Measurements from ENCODE around the gene CYP2R1.

The CYP2R1 gene

GRCh38 chr11:14892036-14892556 is at the start of gene CYP2R1:
CYP2R1 (minus strand) TSS chr11:14892231; CDS start chr11:14892205, 26 bp downstream.
- DNase-seq (ENCODE audit: low read depth in 2 of 2), result peak; percentile 85 to 87

GRCh38 chr11:14938936-14939335 is 46.9 kb upstream of the CYP2R1 start:
- DNase-seq (ENCODE audit: low read depth in 2 of 2), result no peak

- no peak for DNase-seq (ENCODE audit: low read depth in 2 of 2)
Measured at GRCh38 chr11:14934641-14935351, 42.8 kb upstream of the CYP2R1 start.

GRCh38 chr11:14932447-14932846 is 40.4 kb upstream of the CYP2R1 start:
- DNase-seq (ENCODE audit: low read depth in 2 of 2), result no peak

GRCh38 chr11:14930369-14930768 is 38.3 kb upstream of the CYP2R1 start:
- DNase-seq (ENCODE audit: low read depth in 2 of 2), result no peak

- no peak for DNase-seq (ENCODE audit: low read depth in 2 of 2)
Measured at GRCh38 chr11:14927146-14927545, 35.1 kb upstream of the CYP2R1 start.

GRCh38 chr11:14924318-14924717 is 32.3 kb upstream of the CYP2R1 start:
- DNase-seq (ENCODE audit: low read depth in 2 of 2), result no peak

- no peak for DNase-seq (ENCODE audit: low read depth in 2 of 2)
Measured at GRCh38 chr11:14916403-14916802, 24.4 kb upstream of the CYP2R1 start.

GRCh38 chr11:14914536-14914935 is 22.5 kb upstream of the CYP2R1 start:
- no peak for DNase-seq (ENCODE audit: low read depth in 2 of 2)

- peak in 1 of 2 donors; percentile 31 for DNase-seq (ENCODE audit: low read depth in 2 of 2)
Measured at GRCh38 chr11:14908214-14908880, 16.3 kb upstream of the CYP2R1 start.

GRCh38 chr11:14907411-14908213 is 15.6 kb upstream of the CYP2R1 start:
- DNase-seq (ENCODE audit: low read depth in 2 of 2), result peak; percentile 78 to 82

GRCh38 chr11:14906993-14907392 is 15.0 kb upstream of the CYP2R1 start:
- no peak for DNase-seq (ENCODE audit: low read depth in 2 of 2)

GRCh38 chr11:14906578-14906977 is 14.5 kb upstream of the CYP2R1 start:
- no peak for DNase-seq (ENCODE audit: low read depth in 2 of 2)

- peak; percentile 71 to 76 for DNase-seq (ENCODE audit: low read depth in 2 of 2)
Measured at GRCh38 chr11:14905104-14906033, 13.3 kb upstream of the CYP2R1 start.

GRCh38 chr11:14904745-14905103 is 12.7 kb upstream of the CYP2R1 start:
- peak; percentile 67 to 79 for DNase-seq (ENCODE audit: low read depth in 2 of 2)

GRCh38 chr11:14902650-14903350 is 10.8 kb upstream of the CYP2R1 start:
- no peak for DNase-seq (ENCODE audit: low read depth in 2 of 2)

- no peak for DNase-seq (ENCODE audit: low read depth in 2 of 2)
Measured at GRCh38 chr11:14898906-14899305, 6.9 kb upstream of the CYP2R1 start.

GRCh38 chr11:14898355-14898754 is 6.3 kb upstream of the CYP2R1 start:
- DNase-seq (ENCODE audit: low read depth in 2 of 2), result no peak

GRCh38 chr11:14894657-14895598 is 2.9 kb upstream of the CYP2R1 start:
- DNase-seq (ENCODE audit: low read depth in 2 of 2), result no peak

Data from stimulated activated CD4-positive, alpha-beta T cell treated with anti-CD3 and anti-CD28 coated beads, Interleukin-15, amount 100 ng/mL, for 48 hours (primary cell).